ENCODE results near the gene DENND4C.
"Not testable (repeated sequence)": the region's sequence is repeated elsewhere in the genome, so short reads cannot be mapped to it uniquely, and the experiment has no call there.

Gene DENND4C

GRCh38 chr9:19230355-19231125, at the start of gene DENND4C:
DENND4C (plus strand) TSS chr9:19230693; CDS start chr9:19276175, 45,482 bp downstream.
- peak; percentile 61 for DNase-seq (ENCODE audit: low read depth in 2 of 2)

- no peak for DNase-seq (ENCODE audit: low read depth in 2 of 2)
Measured at GRCh38 chr9:19180991-19181390, 49.5 kb upstream of the DENND4C start.

- no peak for DNase-seq (ENCODE audit: low read depth in 2 of 2)
Measured at GRCh38 chr9:19181561-19181960, 48.9 kb upstream of the DENND4C start.

GRCh38 chr9:19184144-19184917, 46.2 kb upstream of the DENND4C start:
- peak; percentile 62 for DNase-seq (ENCODE audit: low read depth in 2 of 2)

- DNase-seq (ENCODE audit: low read depth in 2 of 2) = no peak
Measured at GRCh38 chr9:19185191-19185590, 45.3 kb upstream of the DENND4C start.

- DNase-seq (ENCODE audit: low read depth in 2 of 2) = no peak
Measured at GRCh38 chr9:19186232-19186631, 44.3 kb upstream of the DENND4C start.

GRCh38 chr9:19188771-19189170, 41.7 kb upstream of the DENND4C start:
- DNase-seq (ENCODE audit: low read depth in 2 of 2) = no peak

- no peak for DNase-seq (ENCODE audit: low read depth in 2 of 2)
Measured at GRCh38 chr9:19192202-19193028, 38.1 kb upstream of the DENND4C start.

- no peak for DNase-seq (ENCODE audit: low read depth in 2 of 2)
Measured at GRCh38 chr9:19193029-19193324, 37.5 kb upstream of the DENND4C start.

GRCh38 chr9:19193358-19193973, 37.0 kb upstream of the DENND4C start:
- not testable (repeated sequence) for DNase-seq (ENCODE audit: low read depth in 2 of 2)

- DNase-seq (ENCODE audit: low read depth in 2 of 2) = no peak
Measured at GRCh38 chr9:19198406-19198805, 32.1 kb upstream of the DENND4C start.

- DNase-seq (ENCODE audit: low read depth in 2 of 2) = no peak
Measured at GRCh38 chr9:19199012-19199411, 31.5 kb upstream of the DENND4C start.

- no peak for DNase-seq (ENCODE audit: low read depth in 2 of 2)
Measured at GRCh38 chr9:19200229-19200628, 30.3 kb upstream of the DENND4C start.

- no peak for DNase-seq (ENCODE audit: low read depth in 2 of 2)
Measured at GRCh38 chr9:19201899-19202891, 28.3 kb upstream of the DENND4C start.

- no peak for DNase-seq (ENCODE audit: low read depth in 2 of 2)
Measured at GRCh38 chr9:19203058-19203457, 27.4 kb upstream of the DENND4C start.

GRCh38 chr9:19208653-19209052, 21.8 kb upstream of the DENND4C start:
- no peak for DNase-seq (ENCODE audit: low read depth in 2 of 2)

- DNase-seq (ENCODE audit: low read depth in 2 of 2) = no peak
Measured at GRCh38 chr9:19209188-19209587, 21.3 kb upstream of the DENND4C start.

GRCh38 chr9:19213823-19214222, 16.7 kb upstream of the DENND4C start:
- DNase-seq (ENCODE audit: low read depth in 2 of 2) = no peak

- DNase-seq (ENCODE audit: low read depth in 2 of 2) = no peak
Measured at GRCh38 chr9:19216466-19216865, 14.0 kb upstream of the DENND4C start.

- DNase-seq (ENCODE audit: low read depth in 2 of 2) = no peak
Measured at GRCh38 chr9:19221326-19221725, 9.2 kb upstream of the DENND4C start.

GRCh38 chr9:19223724-19224123, 6.8 kb upstream of the DENND4C start:
- no peak for DNase-seq (ENCODE audit: low read depth in 2 of 2)
